ENCODE measurements around the gene ITPR1. TPM values are rescaled to one million over a fixed set of nuclear protein-coding genes. Genes with fewer than 3 reads are reported as not detected.

The ITPR1 gene
- total RNA-seq, 2 experiments from 2014 or later = 84.4 to 104 TPM

- TF ChIP-seq, protein P1, sequence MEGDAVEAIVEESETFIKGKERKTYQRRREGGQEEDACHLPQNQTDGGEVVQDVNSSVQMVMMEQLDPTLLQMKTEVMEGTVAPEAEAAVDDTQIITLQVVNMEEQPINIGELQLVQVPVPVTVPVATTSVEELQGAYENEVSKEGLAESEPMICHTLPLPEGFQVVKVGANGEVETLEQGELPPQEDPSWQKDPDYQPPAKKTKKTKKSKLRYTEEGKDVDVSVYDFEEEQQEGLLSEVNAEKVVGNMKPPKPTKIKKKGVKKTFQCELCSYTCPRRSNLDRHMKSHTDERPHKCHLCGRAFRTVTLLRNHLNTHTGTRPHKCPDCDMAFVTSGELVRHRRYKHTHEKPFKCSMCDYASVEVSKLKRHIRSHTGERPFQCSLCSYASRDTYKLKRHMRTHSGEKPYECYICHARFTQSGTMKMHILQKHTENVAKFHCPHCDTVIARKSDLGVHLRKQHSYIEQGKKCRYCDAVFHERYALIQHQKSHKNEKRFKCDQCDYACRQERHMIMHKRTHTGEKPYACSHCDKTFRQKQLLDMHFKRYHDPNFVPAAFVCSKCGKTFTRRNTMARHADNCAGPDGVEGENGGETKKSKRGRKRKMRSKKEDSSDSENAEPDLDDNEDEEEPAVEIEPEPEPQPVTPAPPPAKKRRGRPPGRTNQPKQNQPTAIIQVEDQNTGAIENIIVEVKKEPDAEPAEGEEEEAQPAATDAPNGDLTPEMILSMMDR (conservative IDR thresholded peaks at IDR 0.05; ENCODE audit: low read length) = no peak
- no peak for TF ChIP-seq EZH2phosphoT487 (IDR thresholded peaks at IDR 0.05; ENCODE audit: borderline replicate concordance, low read depth, low read length)
- no peak for DNase-seq (ENCODE audit: low spot score)
- H3K4me1 ChIP-seq (ENCODE audit: insufficient read depth, low read length, poor library complexity, severe bottlenecking) = no peaks in the 10 kb centered on the region
- no peak overlapping the region for H3K27ac ChIP-seq (ENCODE audit: low read depth, low read length, poor library complexity, severe bottlenecking)
- H3K9me3 ChIP-seq (ENCODE audit: low read length) = no peaks in the 10 kb centered on the region
- H3K4me3 ChIP-seq (ENCODE audit: low read depth, low read length, poor library complexity, severe bottlenecking) = no peak overlapping the region
- intact Hi-C loops (cut with micrococcal nuclease; ENCODE audit: unreplicated experiment) = no loop called here
- ChIA-PET POLR2A (no interaction called here), CTCF (ENCODE audit: unreplicated experiment) (no interaction called here)
- no peak overlapping the region for H3K4me2 ChIP-seq (ENCODE audit: low read length)
- no peaks in the 10 kb centered on the region for H3K9me2 ChIP-seq (ENCODE audit: insufficient read depth, low read length)
- no peak overlapping the region for H2AFZ ChIP-seq (ENCODE audit: low read length)
- BruUV-seq (replicated peaks) = no TSS peak
- H4K20me1 ChIP-seq (ENCODE audit: insufficient read depth, low read length) = no peaks in the 10 kb centered on the region
- H3K79me2 ChIP-seq (ENCODE audit: insufficient read depth, low read depth, low read length) = no peaks in the 10 kb centered on the region
- peaks cover 73% of the 10 kb centered on the region for H3K36me3 ChIP-seq (ENCODE audit: insufficient read depth, low read length)
Observed at GRCh38 chr3:4818164-4818563, 325.0 kb downstream of the ITPR1 start.

- no TSS peak for BruUV-seq (replicated peaks)
- Histone ChIP-seq H3K27ac (ENCODE audit: low read depth, low read length, poor library complexity, severe bottlenecking) (no peak overlapping the region), H3K79me2 (ENCODE audit: insufficient read depth, low read depth, low read length) (no peaks in the 10 kb centered on the region), H3K9me3 (ENCODE audit: low read length) (no peaks in the 10 kb centered on the region), H3K36me3 (ENCODE audit: insufficient read depth, low read length) (peaks cover 63% of the 10 kb centered on the region), H2AFZ (ENCODE audit: low read length) (no peak overlapping the region), H3K9me2 (ENCODE audit: insufficient read depth, low read length) (no peaks in the 10 kb centered on the region), H3K4me2 (ENCODE audit: low read length) (no peak overlapping the region), H4K20me1 (ENCODE audit: insufficient read depth, low read length) (no peaks in the 10 kb centered on the region), H3K4me1 (ENCODE audit: insufficient read depth, low read length, poor library complexity, severe bottlenecking) (no peaks in the 10 kb centered on the region), H3K4me3 (ENCODE audit: low read depth, low read length, poor library complexity, severe bottlenecking) (no peak overlapping the region)
- TF ChIP-seq EZH2phosphoT487 (IDR thresholded peaks at IDR 0.05; ENCODE audit: borderline replicate concordance, low read depth, low read length) = no peak
- TF ChIP-seq, protein P1 (conservative IDR thresholded peaks at IDR 0.05; ENCODE audit: low read length) = no peak
- intact Hi-C loops (cut with micrococcal nuclease; ENCODE audit: unreplicated experiment) = no loop called here
- CTCF ChIA-PET (ENCODE audit: unreplicated experiment) = no interaction called here
- DNase-seq (ENCODE audit: low spot score) = no peak
- POLR2A ChIA-PET = interaction anchor here (0.9 kb wide), 1 partner anchor 114 kb away, joined by 3 read pairs; no protein-coding TSS in a partner anchor
Observed at GRCh38 chr3:4818986-4819693, 326.0 kb downstream of the ITPR1 start.

DNA sequence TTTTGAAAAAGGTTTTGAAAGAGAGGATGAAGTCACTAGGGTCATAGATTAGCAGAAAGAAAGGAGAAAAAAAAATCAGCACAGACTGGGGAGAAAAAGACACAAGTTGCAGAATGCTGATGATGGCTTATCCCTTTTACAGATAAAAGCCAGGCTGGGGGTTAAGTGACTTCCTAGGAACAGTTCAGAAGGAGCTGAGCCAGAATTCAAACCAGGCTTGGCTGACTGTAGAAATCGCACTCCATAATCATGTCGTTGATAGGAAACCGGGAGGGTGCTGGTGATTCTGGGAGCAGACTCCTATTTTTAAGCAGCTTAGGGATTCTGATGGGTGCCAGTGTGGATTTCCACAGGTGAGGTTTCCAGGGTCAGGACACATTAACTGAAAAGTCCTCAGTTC is 326.6 kb downstream of the ITPR1 start:
- Histone ChIP-seq H4K20me1 (ENCODE audit: insufficient read depth, low read length) (no peaks in the 10 kb centered on the region), H3K9me3 (ENCODE audit: low read length) (no peaks in the 10 kb centered on the region), H3K36me3 (ENCODE audit: insufficient read depth, low read length) (peaks cover 62% of the 10 kb centered on the region), H3K4me3 (ENCODE audit: low read depth, low read length, poor library complexity, severe bottlenecking) (no peak overlapping the region), H3K9me2 (ENCODE audit: insufficient read depth, low read length) (no peaks in the 10 kb centered on the region), H3K27ac (ENCODE audit: low read depth, low read length, poor library complexity, severe bottlenecking) (no peak overlapping the region), H3K79me2 (ENCODE audit: insufficient read depth, low read depth, low read length) (no peaks in the 10 kb centered on the region), H2AFZ (ENCODE audit: low read length) (no peak overlapping the region), H3K4me2 (ENCODE audit: low read length) (no peak overlapping the region), H3K4me1 (ENCODE audit: insufficient read depth, low read length, poor library complexity, severe bottlenecking) (no peaks in the 10 kb centered on the region)
- ChIA-PET POLR2A (interaction anchor here (0.9 kb wide), 1 partner anchor 113 kb away, joined by 3 read pairs; no protein-coding TSS in a partner anchor), CTCF (ENCODE audit: unreplicated experiment) (no interaction called here)
- no peak for TF ChIP-seq EZH2phosphoT487 (IDR thresholded peaks at IDR 0.05; ENCODE audit: borderline replicate concordance, low read depth, low read length)
- TF ChIP-seq, protein P1 (conservative IDR thresholded peaks at IDR 0.05; ENCODE audit: low read length) = no peak
- no peak for DNase-seq (ENCODE audit: low spot score)
- no TSS peak for BruUV-seq (replicated peaks)
- intact Hi-C loops (cut with micrococcal nuclease; ENCODE audit: unreplicated experiment) = no loop called here
